HepG2 (cell line): ENCODE results near the gene CAPN15. TPM values are rescaled to one million over a fixed set of nuclear protein-coding genes. Genes with fewer than 3 reads are reported as not detected.

Source experiments
- AHR ChIP-seq: IDR thresholded peaks from 2 replicates; pipeline ENCODE4 v1.6.1; 2018; ENCODE audit warnings: missing genetic modification reagents, missing compliant biosample characterization
- ASH2L ChIP-seq: fragments of 300-600, 200-600 bp; sonication (generic); IDR thresholded peaks from 2 replicates; pipeline ENCODE4 v1.7.0; 2017; ENCODE audit warnings: low read depth, mild to moderate bottlenecking, moderate library complexity, mixed read lengths, low read length; ENCODE audit not compliant: insufficient read length
- CCDC6 ChIP-seq: sonication (generic); formaldehyde crosslinking; IDR thresholded peaks from 2 replicates; pipeline ENCODE4 v1.8.1; 2022; ENCODE audit warnings: mild to moderate bottlenecking, missing genetic modification reagents, moderate library complexity
- ELF4 ChIP-seq: sonication (generic); formaldehyde crosslinking; IDR thresholded peaks from 2 replicates; pipeline ENCODE4 v1.5.0; 2020; ENCODE audit warnings: missing genetic modification reagents, mild to moderate bottlenecking, moderate library complexity, borderline replicate concordance
- HDAC6 ChIP-seq: fragments of 200-600 bp; sonication (generic); IDR thresholded peaks from 2 replicates; pipeline ENCODE4 v1.7.0; 2017; ENCODE audit warnings: mild to moderate bottlenecking, antibody characterized with exemption, low read length, low read depth
- SP1 ChIP-seq, 2 experiments: fragments of 450-650 bp in 1 of 2; sonication (generic) in 1 of 2; formaldehyde crosslinking in 1 of 2; IDR thresholded peaks; 2 replicates each; pipeline versions ENCODE4 v1.4.0 to v1.6.1; 2016 to 2020; ENCODE audit warnings: missing genetic modification reagents in 1 of 2
- ZNF160 ChIP-seq: sonication (generic); formaldehyde crosslinking; IDR thresholded peaks from 2 replicates; pipeline ENCODE4 v1.8.0; 2022; ENCODE audit warnings: mild to moderate bottlenecking, inconsistent platforms, missing genetic modification reagents
- ZNF501 ChIP-seq: sonication (generic); formaldehyde crosslinking; IDR thresholded peaks from 2 replicates; pipeline ENCODE4 v1.5.1; 2020; ENCODE audit warnings: mild to moderate bottlenecking, moderate library complexity, missing genetic modification reagents
- ZNF558 ChIP-seq: sonication (generic); formaldehyde crosslinking; IDR thresholded peaks from 2 replicates; pipeline ENCODE4 v1.9.0; 2022; ENCODE audit warnings: mild to moderate bottlenecking, missing genetic modification reagents, borderline replicate concordance
- polyA plus RNA-seq, 8 experiments: library from polyadenylated mRNA; depleted of rRNA in 3 of 8; stranded (reverse) in 7 of 8; unstranded in 1 of 8; fragments of >200 nt; fragmentation: Illumina TruSeq in 4 of 8; extraction: Trizol in 4 of 8; gene quantifications; 2 replicates each; pipeline versions ENCODE4 v1.2.1 to v1.2.3, GENCODE V29; 2011 to 2016; ENCODE audit warnings: low read depth in 4 of 8, missing spikeins in 1 of 8, mixed read lengths in 1 of 8; ENCODE audit not compliant: insufficient read depth in 1 of 8
- total RNA-seq, 5 experiments: library from RNA; depleted of rRNA; stranded (reverse); fragments of >200 nt; fragmentation: Illumina TruSeq; extraction: Trizol; gene quantifications; 2 replicates each; pipeline ENCODE4 v1.2.3, GENCODE V29; 2016; ENCODE audit warnings: low read depth in 1 of 5
- TF ChIP-seq, protein P1 (sequence below): sonication (generic); formaldehyde crosslinking; IDR thresholded peaks from 2 replicates; pipeline ENCODE4 v1.5.1; 2020; ENCODE audit warnings: mild to moderate bottlenecking, missing genetic modification reagents, moderate library complexity
- TF ChIP-seq, protein P2 (sequence below): sonication (generic); formaldehyde crosslinking; IDR thresholded peaks from 2 replicates; pipeline ENCODE4 v1.4.0; 2020; ENCODE audit warnings: missing genetic modification reagents; ENCODE audit errors: not compliant biosample characterization
- TF ChIP-seq, protein P3 (sequence below): sonication (generic); formaldehyde crosslinking; IDR thresholded peaks from 2 replicates; pipeline ENCODE4 v1.8.1; 2023; ENCODE audit warnings: mild to moderate bottlenecking, inconsistent platforms, moderate library complexity, missing genetic modification reagents, borderline replicate concordance
- TF ChIP-seq, protein P4 (sequence below): IDR thresholded peaks from 2 replicates; pipeline ENCODE4 v1.6.1; 2016; ENCODE audit warnings: low read depth, borderline replicate concordance
- TF ChIP-seq, protein P5 (sequence below): sonication (generic); formaldehyde crosslinking; IDR thresholded peaks from 2 replicates; pipeline ENCODE4 v1.4.0; 2020; ENCODE audit warnings: missing genetic modification reagents, low read depth, mild to moderate bottlenecking, borderline replicate concordance

The CAPN15 gene
- total and polyA plus RNA-seq, 2 of the 13 experiments (the other 11 are each of a cell fraction or from before 2014, with no cell fraction given): 14.9 to 24.5 TPM

DNA sequence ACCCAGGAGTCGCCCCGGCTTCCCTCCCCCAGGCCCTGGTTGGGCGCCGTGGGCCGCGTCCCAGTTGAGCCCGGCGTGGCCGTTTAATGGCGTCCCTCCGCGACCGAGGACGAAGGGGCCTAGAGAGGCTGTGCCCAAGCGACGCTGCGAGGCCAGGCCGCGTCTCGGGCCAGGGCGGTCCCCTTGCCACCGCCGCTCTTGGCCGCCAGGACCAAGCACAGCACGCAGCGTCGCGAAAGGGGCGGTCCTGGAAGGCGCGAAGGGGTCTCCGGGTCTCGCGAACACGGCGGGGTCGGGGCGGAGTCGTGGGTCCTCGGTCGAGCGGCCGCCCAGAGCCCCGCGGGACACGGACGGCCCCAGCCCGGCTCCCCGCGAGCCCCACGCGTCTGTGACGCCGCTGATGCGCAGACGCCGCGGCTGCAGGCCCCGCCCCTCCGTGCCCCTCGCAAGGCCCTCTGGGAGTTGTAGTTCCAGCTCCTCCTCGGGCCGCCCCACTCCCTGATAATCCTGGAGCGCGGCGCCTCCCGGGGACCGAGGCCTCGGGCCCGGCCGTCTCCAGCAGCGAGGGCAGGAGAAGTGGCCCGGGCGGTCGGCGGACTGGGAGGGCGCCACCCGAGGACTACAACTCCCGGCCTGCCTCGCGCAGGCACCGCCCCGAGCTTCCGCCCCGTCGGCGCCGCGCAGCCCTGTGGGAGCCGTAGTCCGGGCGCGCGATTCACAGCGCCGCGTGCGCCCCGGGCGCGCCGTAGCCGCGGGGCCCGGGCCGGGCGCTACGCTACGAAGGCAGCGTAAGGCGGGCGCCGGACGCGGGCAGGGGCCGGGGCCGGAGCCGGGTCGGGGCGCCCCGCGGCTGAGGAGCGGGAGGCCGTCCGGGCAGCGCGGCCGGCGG lies at the start of gene CAPN15 (continued):
- TF ChIP-seq, protein P1, sequence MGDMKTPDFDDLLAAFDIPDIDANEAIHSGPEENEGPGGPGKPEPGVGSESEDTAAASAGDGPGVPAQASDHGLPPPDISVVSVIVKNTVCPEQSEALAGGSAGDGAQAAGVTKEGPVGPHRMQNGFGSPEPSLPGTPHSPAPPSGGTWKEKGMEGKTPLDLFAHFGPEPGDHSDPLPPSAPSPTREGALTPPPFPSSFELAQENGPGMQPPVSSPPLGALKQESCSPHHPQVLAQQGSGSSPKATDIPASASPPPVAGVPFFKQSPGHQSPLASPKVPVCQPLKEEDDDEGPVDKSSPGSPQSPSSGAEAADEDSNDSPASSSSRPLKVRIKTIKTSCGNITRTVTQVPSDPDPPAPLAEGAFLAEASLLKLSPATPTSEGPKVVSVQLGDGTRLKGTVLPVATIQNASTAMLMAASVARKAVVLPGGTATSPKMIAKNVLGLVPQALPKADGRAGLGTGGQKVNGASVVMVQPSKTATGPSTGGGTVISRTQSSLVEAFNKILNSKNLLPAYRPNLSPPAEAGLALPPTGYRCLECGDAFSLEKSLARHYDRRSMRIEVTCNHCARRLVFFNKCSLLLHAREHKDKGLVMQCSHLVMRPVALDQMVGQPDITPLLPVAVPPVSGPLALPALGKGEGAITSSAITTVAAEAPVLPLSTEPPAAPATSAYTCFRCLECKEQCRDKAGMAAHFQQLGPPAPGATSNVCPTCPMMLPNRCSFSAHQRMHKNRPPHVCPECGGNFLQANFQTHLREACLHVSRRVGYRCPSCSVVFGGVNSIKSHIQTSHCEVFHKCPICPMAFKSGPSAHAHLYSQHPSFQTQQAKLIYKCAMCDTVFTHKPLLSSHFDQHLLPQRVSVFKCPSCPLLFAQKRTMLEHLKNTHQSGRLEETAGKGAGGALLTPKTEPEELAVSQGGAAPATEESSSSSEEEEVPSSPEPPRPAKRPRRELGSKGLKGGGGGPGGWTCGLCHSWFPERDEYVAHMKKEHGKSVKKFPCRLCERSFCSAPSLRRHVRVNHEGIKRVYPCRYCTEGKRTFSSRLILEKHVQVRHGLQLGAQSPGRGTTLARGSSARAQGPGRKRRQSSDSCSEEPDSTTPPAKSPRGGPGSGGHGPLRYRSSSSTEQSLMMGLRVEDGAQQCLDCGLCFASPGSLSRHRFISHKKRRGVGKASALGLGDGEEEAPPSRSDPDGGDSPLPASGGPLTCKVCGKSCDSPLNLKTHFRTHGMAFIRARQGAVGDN: peak; percentile 93
- TF ChIP-seq ASH2L: peak; percentile 37
- TF ChIP-seq, protein P2, sequence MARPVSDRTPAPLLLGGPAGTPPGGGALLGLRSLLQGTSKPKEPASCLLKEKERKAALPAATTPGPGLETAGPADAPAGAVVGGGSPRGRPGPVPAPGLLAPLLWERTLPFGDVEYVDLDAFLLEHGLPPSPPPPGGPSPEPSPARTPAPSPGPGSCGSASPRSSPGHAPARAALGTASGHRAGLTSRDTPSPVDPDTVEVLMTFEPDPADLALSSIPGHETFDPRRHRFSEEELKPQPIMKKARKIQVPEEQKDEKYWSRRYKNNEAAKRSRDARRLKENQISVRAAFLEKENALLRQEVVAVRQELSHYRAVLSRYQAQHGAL (CRISPR knock-in tag): peak; percentile 76
- peak; percentile 81; the same call in 1 of the 2 replicates for TF ChIP-seq AHR (CRISPR knock-in tag)
- no peak for TF ChIP-seq HDAC6
- TF ChIP-seq, protein P3, sequence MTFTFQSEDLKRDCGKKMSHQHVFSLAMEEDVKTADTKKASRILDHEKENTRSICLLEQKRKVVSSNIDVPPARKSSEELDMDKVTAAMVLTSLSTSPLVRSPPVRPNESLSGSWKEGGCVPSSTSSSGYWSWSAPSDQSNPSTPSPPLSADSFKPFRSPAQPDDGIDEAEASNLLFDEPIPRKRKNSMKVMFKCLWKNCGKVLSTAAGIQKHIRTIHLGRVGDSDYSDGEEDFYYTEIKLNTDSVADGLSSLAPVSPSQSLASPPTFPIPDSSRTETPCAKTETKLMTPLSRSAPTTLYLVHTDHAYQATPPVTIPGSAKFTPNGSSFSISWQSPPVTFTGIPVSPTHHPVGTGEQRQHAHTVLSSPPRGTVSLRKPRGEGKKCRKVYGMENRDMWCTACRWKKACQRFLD (CRISPR knock-in tag): peak; percentile 69; the same call in 1 of the 2 replicates
- TF ChIP-seq, protein P4, sequence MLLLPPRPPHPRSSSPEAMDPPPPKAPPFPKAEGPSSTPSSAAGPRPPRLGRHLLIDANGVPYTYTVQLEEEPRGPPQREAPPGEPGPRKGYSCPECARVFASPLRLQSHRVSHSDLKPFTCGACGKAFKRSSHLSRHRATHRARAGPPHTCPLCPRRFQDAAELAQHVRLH (CRISPR knock-in tag): peak; percentile 77; the same call in 1 of the 2 replicates
- TF ChIP-seq, protein P5, sequence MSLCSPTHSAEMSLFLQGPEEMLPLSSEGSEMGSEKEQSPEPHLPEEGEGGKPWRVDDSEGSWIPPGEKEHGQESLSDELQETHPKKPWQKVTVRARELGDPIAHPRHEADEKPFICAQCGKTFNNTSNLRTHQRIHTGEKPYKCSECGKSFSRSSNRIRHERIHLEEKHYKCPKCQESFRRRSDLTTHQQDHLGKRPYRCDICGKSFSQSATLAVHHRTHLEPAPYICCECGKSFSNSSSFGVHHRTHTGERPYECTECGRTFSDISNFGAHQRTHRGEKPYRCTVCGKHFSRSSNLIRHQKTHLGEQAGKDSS (CRISPR knock-in tag): no peak
- TF ChIP-seq ZNF160: peak; percentile 50; the same call in 1 of the 2 replicates
- peak; percentile 72 for TF ChIP-seq CCDC6 (CRISPR knock-in tag)
- TF ChIP-seq ZNF501 (CRISPR knock-in tag): peak; percentile 39; the same call in 1 of the 2 replicates
- 0 out of 2 replicates have a peak, but pooled peaks have one; percentile 6 for TF ChIP-seq ELF4
- no peak for TF ChIP-seq SP1 (IDR thresholded peaks at IDR 0.05)
- peak; percentile 88 for TF ChIP-seq SP1 (CRISPR knock-in tag; IDR thresholded peaks at IDR 0.05)
- peak; percentile 83; the same call in 1 of the 2 replicates for TF ChIP-seq ZNF558 (CRISPR knock-in tag)
